K562 treated with DMSO at 1 percent for 48 hours (cell line): Measurements from ENCODE around the gene OR13C8. TPM values are rescaled to one million over a fixed set of nuclear protein-coding genes. Genes with fewer than 3 reads are reported as not detected.

Experiments used
- total RNA-seq: library from RNA; unstranded; fragments of 300-600 nt; gene quantifications from 2 replicates; pipeline ENCODE4 v1.2.3, GENCODE V29; 2022; ENCODE audit warnings: low replicate concordance; ENCODE audit errors: extremely low read depth

Gene OR13C8
- total RNA-seq: not detected in 2 replicates

GRCh38 chr9:104568868-104569267, at the start of gene OR13C8:
TSS of gene OR13C8 (plus strand) at chr9:104569168. CDS start at chr9:104569168, 0 bp downstream.

GRCh38 chr9:104527109-104527508, 41.9 kb upstream of the OR13C8 start, which contains the start of gene OR13C4:
TSS of gene OR13C4 (minus strand) at chr9:104527209. CDS start at chr9:104527209, 0 bp downstream.

GRCh38 chr9:104536756-104537155, 32.2 kb upstream of the OR13C8 start, which contains the start of gene OR13C3:
TSS of gene OR13C3 (minus strand) at chr9:104536856. CDS start at chr9:104536723, 133 bp downstream.

GRCh38 chr9:104599313-104599712, 30.3 kb downstream of the OR13C8 start, which contains the start of gene OR13C5:
TSS of gene OR13C5 (minus strand) at chr9:104599413. CDS start at chr9:104599413, 0 bp downstream.

GRCh38 chr9:104605527-104605926, 36.6 kb downstream of the OR13C8 start, which contains the start of gene OR13C2:
TSS of gene OR13C2 (minus strand) at chr9:104605627. CDS start at chr9:104605627, 0 bp downstream.

GRCh38 chr9:104618104-104618503, 49.1 kb downstream of the OR13C8 start, which contains the start of gene OR13C9:
TSS of gene OR13C9 (minus strand) at chr9:104618204. CDS start at chr9:104618204, 0 bp downstream.

Other genes starting within 250 kb of the OR13C8 start
- gene OR13F1, start 64.9 kb upstream of the OR13C8 start, total RNA-seq: not detected in 2 replicates
- not detected in 2 replicates for gene OR13C4, start 42.0 kb upstream of the OR13C8 start, total RNA-seq
- gene OR13C3, start 32.3 kb upstream of the OR13C8 start, total RNA-seq: not detected in 2 replicates
- not detected in 2 replicates for gene OR13C5, start 30.2 kb downstream of the OR13C8 start, total RNA-seq
- gene OR13C2, start 36.5 kb downstream of the OR13C8 start, total RNA-seq: not detected in 2 replicates
- not detected in 2 replicates for gene OR13C9, start 49.0 kb downstream of the OR13C8 start, total RNA-seq
- gene OR13D1, start 125.3 kb downstream of the OR13C8 start, total RNA-seq: not detected in 2 replicates
- gene NIPSNAP3A, start 178.5 kb downstream of the OR13C8 start, total RNA-seq: not detected in 2 replicates
- gene NIPSNAP3B, start 195.0 kb downstream of the OR13C8 start, total RNA-seq: not detected in 2 replicates